Activated CD4-positive, alpha-beta T cell treated with anti-CD3 and anti-CD28 coated beads, Interleukin-2, amount 10 ng/mL, durations not matched to agents 24 days and 14 days (primary cell): ENCODE data around the gene STIMATE. TPM values are rescaled to one million over a fixed set of nuclear protein-coding genes. Genes with fewer than 3 reads are reported as not detected.

ENCODE experiments used
- DNase-seq: peaks from one replicate; pipeline ENCODE4 v3.0.0; 2022
- H3K27ac Mint-ChIP-seq: one replicate; pipeline ENCODE4 v1.8.0; 2022; ENCODE audit warnings: mild to moderate bottlenecking, mixed read lengths
- H3K27me3 Mint-ChIP-seq: one replicate; pipeline ENCODE4 v1.8.0; 2022; ENCODE audit warnings: mixed read lengths
- H3K36me3 Mint-ChIP-seq: one replicate; pipeline ENCODE4 v1.8.0; 2022; ENCODE audit warnings: low read depth, mild to moderate bottlenecking, mixed read lengths
- H3K4me1 Mint-ChIP-seq: one replicate; pipeline ENCODE4 v1.8.0; 2021; ENCODE audit warnings: mixed read lengths
- H3K4me3 Mint-ChIP-seq: one replicate; pipeline ENCODE4 v1.8.0; 2022; ENCODE audit warnings: mild to moderate bottlenecking, moderate library complexity, mixed read lengths
- H3K9me3 Mint-ChIP-seq: one replicate; pipeline ENCODE4 v1.8.0; 2021; ENCODE audit warnings: mixed read lengths
- intact Hi-C: fragments of 100-400 bp; cut with micrococcal nuclease; formaldehyde crosslinking; loops from one replicate; pipeline ENCODE4 v1.15.1; 2023
- total RNA-seq: library from RNA; stranded (reverse); gene quantifications from 2 replicates; pipeline ENCODE4 v1.2.3, GENCODE V29; 2022

Gene STIMATE
- total RNA-seq, 1 donor from 2014 or later, result 13.8 TPM

GRCh38 chr3:52839892-52840545, 57.3 kb downstream of the STIMATE start:
- H3K36me3 Mint-ChIP-seq, result peaks cover 10% of the 10 kb centered on the region
- intact Hi-C loops, result no loop called here
- DNase-seq, result no peak
- no peaks in the 10 kb centered on the region for H3K27me3 Mint-ChIP-seq
- no peak overlapping the region for H3K4me3 Mint-ChIP-seq
- no peaks in the 10 kb centered on the region for H3K9me3 Mint-ChIP-seq
- no peak overlapping the region for H3K27ac Mint-ChIP-seq
- peaks cover 29% of the 10 kb centered on the region for H3K4me1 Mint-ChIP-seq

- H3K36me3 Mint-ChIP-seq, result peaks cover 9% of the 10 kb centered on the region
- H3K4me1 Mint-ChIP-seq, result peaks cover 29% of the 10 kb centered on the region
- no peak overlapping the region for H3K4me3 Mint-ChIP-seq
- DNase-seq, result no peak
- no peaks in the 10 kb centered on the region for H3K9me3 Mint-ChIP-seq
- H3K27ac Mint-ChIP-seq, result no peak overlapping the region
- H3K27me3 Mint-ChIP-seq, result no peaks in the 10 kb centered on the region
- intact Hi-C loops, result no loop called here
These were observed 58.1 kb downstream of the STIMATE start for GRCh38 chr3:52839268-52839575.

- no peak overlapping the region for H3K27ac Mint-ChIP-seq
These were observed 58.6 kb downstream of the STIMATE start for GRCh38 chr3:52838561-52839267.

GRCh38 chr3:52836986-52837385, 60.4 kb downstream of the STIMATE start:
- H3K27me3 Mint-ChIP-seq, result no peaks in the 10 kb centered on the region
- intact Hi-C loops, result no loop called here
- H3K27ac Mint-ChIP-seq, result no peak overlapping the region
- peaks cover 29% of the 10 kb centered on the region for H3K4me1 Mint-ChIP-seq
- no peak for DNase-seq
- peaks cover 9% of the 10 kb centered on the region for H3K36me3 Mint-ChIP-seq
- no peaks in the 10 kb centered on the region for H3K9me3 Mint-ChIP-seq
- H3K4me3 Mint-ChIP-seq, result no peak overlapping the region

More at GRCh38 chr3:52838561-52839267, 58.6 kb downstream of the STIMATE start:
- intact Hi-C loops, result no loop called here
- H3K9me3 Mint-ChIP-seq, result no peaks in the 10 kb centered on the region
- no peak overlapping the region for H3K4me3 Mint-ChIP-seq
- DNase-seq, result peak; percentile 77
- H3K4me1 Mint-ChIP-seq, result peaks cover 29% of the 10 kb centered on the region
- H3K27me3 Mint-ChIP-seq, result no peaks in the 10 kb centered on the region
- peaks cover 9% of the 10 kb centered on the region for H3K36me3 Mint-ChIP-seq

GRCh38 chr3:52836471-52836845, 60.9 kb downstream of the STIMATE start:
- no peaks in the 10 kb centered on the region for H3K9me3 Mint-ChIP-seq
- no peak for DNase-seq
- no peak overlapping the region for H3K27ac Mint-ChIP-seq
- H3K4me3 Mint-ChIP-seq, result no peak overlapping the region
- peaks cover 4% of the 10 kb centered on the region for H3K36me3 Mint-ChIP-seq
- peaks cover 29% of the 10 kb centered on the region for H3K4me1 Mint-ChIP-seq
- intact Hi-C loops, result no loop called here
- H3K27me3 Mint-ChIP-seq, result no peaks in the 10 kb centered on the region

- intact Hi-C loops, result no loop called here
- no peak for DNase-seq
- H3K9me3 Mint-ChIP-seq, result no peaks in the 10 kb centered on the region
- no peak overlapping the region for H3K4me3 Mint-ChIP-seq
- H3K27ac Mint-ChIP-seq, result no peak overlapping the region
- H3K27me3 Mint-ChIP-seq, result no peaks in the 10 kb centered on the region
- H3K4me1 Mint-ChIP-seq, result peaks cover 34% of the 10 kb centered on the region
- peaks cover 4% of the 10 kb centered on the region for H3K36me3 Mint-ChIP-seq
These were observed 61.4 kb downstream of the STIMATE start for GRCh38 chr3:52835766-52836470.

GRCh38 chr3:52834871-52835501, 62.4 kb downstream of the STIMATE start, which contains the start of gene MUSTN1:
Gene MUSTN1, minus strand, starts transcription at chr3:52835019. Its CDS starts 71 bp downstream, at chr3:52834948.
- no peak for DNase-seq
- H3K4me3 Mint-ChIP-seq, result no peak within 1 kb of the TSS

GRCh38 chr3:52833202-52833601, 64.1 kb downstream of the STIMATE start:
- intact Hi-C loops, result no loop called here
- DNase-seq, result no peak

More at GRCh38 chr3:52834871-52835501, 62.4 kb downstream of the STIMATE start, which contains the start of gene MUSTN1:
- no peak within 1 kb of the TSS for H3K27ac Mint-ChIP-seq
- no peaks in the 10 kb centered on the region for H3K9me3 Mint-ChIP-seq
- intact Hi-C loops, result no loop called here
- H3K27me3 Mint-ChIP-seq, result no peaks in the 10 kb centered on the region
- H3K36me3 Mint-ChIP-seq, result peaks cover 2% of the 10 kb centered on the region
- peaks cover 31% of the 10 kb centered on the region for H3K4me1 Mint-ChIP-seq

GRCh38 chr3:52831500-52832301, 65.6 kb downstream of the STIMATE start:
- DNase-seq, result no peak
- Mint-ChIP-seq H3K36me3 (no peaks in the 10 kb centered on the region), H3K27me3 (no peaks in the 10 kb centered on the region), H3K9me3 (no peaks in the 10 kb centered on the region), H3K4me3 (no peak overlapping the region), H3K27ac (no peak overlapping the region), H3K4me1 (peaks cover 6% of the 10 kb centered on the region)
- intact Hi-C loops, result no loop called here

More at GRCh38 chr3:52833202-52833601, 64.1 kb downstream of the STIMATE start:
- H3K4me1 Mint-ChIP-seq, result peaks cover 18% of the 10 kb centered on the region
- no peaks in the 10 kb centered on the region for H3K9me3 Mint-ChIP-seq
- peaks cover 2% of the 10 kb centered on the region for H3K36me3 Mint-ChIP-seq
- H3K27ac Mint-ChIP-seq, result no peak overlapping the region
- H3K4me3 Mint-ChIP-seq, result no peak overlapping the region
- no peaks in the 10 kb centered on the region for H3K27me3 Mint-ChIP-seq

GRCh38 chr3:52830535-52831258, 66.7 kb downstream of the STIMATE start, which contains the start of gene ITIH4:
Gene ITIH4, minus strand, starts transcription at chr3:52830672. Its CDS starts 30 bp downstream, at chr3:52830642.
- H3K27ac Mint-ChIP-seq, result peak within 1 kb of the TSS; percentile 34
- no peaks in the 10 kb centered on the region for H3K9me3 Mint-ChIP-seq
- peaks cover 5% of the 10 kb centered on the region for H3K4me1 Mint-ChIP-seq
- no peak for DNase-seq
- no peaks in the 10 kb centered on the region for H3K27me3 Mint-ChIP-seq
- intact Hi-C loops, result no loop called here
- no peaks in the 10 kb centered on the region for H3K36me3 Mint-ChIP-seq
- no peak within 1 kb of the TSS for H3K4me3 Mint-ChIP-seq

GRCh38 chr3:52829906-52830463, 67.4 kb downstream of the STIMATE start:
- DNase-seq, result no peak
- Mint-ChIP-seq H3K27ac (no peak overlapping the region), H3K4me3 (no peak overlapping the region), H3K4me1 (peaks cover 5% of the 10 kb centered on the region), H3K9me3 (no peaks in the 10 kb centered on the region), H3K27me3 (no peaks in the 10 kb centered on the region), H3K36me3 (no peaks in the 10 kb centered on the region)
- intact Hi-C loops, result no loop called here

GRCh38 chr3:52829482-52829881, 67.9 kb downstream of the STIMATE start:
- intact Hi-C loops, result no loop called here
- H3K4me1 Mint-ChIP-seq, result peaks cover 5% of the 10 kb centered on the region
- no peak overlapping the region for H3K27ac Mint-ChIP-seq
- no peak for DNase-seq
- H3K9me3 Mint-ChIP-seq, result no peaks in the 10 kb centered on the region
- no peaks in the 10 kb centered on the region for H3K36me3 Mint-ChIP-seq
- no peaks in the 10 kb centered on the region for H3K27me3 Mint-ChIP-seq
- H3K4me3 Mint-ChIP-seq, result no peak overlapping the region
